CD4-positive, alpha-beta T cell treated with Interleukin-1 beta for 1 hour (primary cell): ENCODE results near the gene GLRX5.
"Not testable (repeated sequence)": the region's sequence is repeated elsewhere in the genome, so short reads cannot be mapped to it uniquely, and the experiment has no call there.

Experiments used
- DNase-seq, 2 donors: peaks; one replicate each; pipeline ENCODE4 v3.0.0-alpha.2; 2020 to 2022

The GLRX5 gene

DNA sequence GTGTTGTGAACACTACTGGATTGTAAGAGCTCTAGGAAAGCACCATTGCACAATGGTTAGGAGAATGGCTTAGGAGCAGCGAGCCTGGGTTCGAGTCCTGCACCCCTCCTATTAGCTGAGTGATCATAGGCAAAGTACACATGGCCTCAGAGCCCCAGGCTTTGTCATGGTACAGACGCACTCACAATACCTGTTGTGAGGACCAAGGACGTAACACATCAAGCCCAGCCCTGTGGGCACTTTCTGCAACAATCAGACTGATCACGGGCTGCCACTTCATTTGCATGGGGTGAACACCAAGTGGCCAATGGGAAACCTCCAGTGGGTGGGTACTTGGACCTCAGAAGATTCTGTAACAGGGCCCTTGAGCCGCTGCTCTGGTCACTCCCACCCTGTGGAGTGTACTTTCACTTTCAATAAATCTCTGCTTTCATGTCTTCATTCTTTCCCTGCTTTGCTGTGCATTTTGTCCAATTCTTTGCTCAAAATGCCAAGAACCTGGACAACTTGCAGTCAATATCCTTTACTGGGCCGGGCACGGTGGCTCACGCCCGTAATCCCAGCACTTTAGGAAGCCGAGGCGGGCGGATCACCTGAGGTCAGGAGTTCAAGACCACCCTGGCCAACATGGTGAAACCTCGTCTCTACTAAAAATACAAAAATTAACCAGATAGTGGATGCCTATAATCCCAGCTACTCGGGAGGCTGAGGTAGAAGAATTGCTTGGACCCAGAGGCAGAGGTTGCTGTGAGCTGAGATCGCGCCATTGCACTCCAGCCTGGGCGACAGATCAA, 28.2 kb downstream of the GLRX5 start:
- no peak for DNase-seq

DNA sequence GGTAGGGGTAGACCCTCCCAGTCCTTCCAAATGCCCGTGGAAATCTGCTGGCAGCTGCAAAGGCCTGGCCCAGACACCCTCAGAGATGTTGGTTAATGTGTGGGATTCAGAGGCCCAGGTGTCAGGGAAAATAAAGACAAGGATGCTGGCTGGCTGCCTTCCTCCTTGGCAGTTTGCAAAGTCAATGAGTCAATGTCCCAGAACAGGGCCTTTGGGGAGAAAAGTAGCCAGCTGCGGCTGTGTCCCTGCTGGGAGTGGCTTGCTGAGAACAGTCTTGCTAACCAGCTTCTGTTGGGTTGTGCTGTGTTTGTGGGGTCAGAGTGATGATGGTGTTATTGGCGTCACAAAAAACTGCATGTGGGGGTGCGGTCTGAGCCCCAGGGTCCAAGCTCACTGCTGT, 29.2 kb downstream of the GLRX5 start:
- no peak for DNase-seq

DNA sequence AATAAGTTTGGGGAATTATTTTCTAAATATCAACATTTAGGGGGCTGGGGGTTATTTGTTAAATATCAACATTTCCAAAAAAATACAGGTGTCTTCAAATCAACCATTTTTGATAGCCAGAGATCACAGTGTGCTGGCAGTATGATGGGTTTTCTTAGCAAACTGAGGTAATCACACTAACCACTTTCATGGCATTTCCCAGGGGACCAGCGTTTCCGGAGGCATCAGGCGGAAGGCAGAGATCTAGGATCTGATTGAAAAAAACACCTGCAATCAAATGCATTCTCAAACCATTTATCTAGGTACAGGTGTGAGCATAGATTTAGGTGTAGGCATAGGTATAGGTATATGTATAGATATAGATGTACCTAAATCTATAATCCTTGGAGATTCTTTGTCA, 34.6 kb downstream of the GLRX5 start:
- no peak for DNase-seq

DNA sequence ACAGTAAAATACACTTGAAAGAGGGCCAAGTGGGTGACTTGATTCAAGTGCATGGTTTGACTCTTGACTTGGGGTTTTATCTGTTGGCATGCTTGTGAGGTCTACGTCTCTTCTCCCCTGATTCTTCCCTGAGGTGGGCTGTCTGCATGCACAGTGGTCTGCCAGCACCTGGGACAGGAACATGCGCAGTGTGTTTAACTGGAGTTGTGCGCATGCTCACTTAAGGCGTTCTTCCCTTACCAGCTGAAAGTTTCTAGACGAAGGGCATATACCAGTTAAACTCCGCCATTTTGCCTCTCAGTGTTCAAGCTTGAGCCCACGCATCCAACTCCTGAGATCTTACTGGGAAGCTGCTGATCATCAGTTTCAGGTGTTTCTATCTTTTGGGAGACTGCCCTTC, 38.5 kb downstream of the GLRX5 start:
- no peak for DNase-seq

DNA sequence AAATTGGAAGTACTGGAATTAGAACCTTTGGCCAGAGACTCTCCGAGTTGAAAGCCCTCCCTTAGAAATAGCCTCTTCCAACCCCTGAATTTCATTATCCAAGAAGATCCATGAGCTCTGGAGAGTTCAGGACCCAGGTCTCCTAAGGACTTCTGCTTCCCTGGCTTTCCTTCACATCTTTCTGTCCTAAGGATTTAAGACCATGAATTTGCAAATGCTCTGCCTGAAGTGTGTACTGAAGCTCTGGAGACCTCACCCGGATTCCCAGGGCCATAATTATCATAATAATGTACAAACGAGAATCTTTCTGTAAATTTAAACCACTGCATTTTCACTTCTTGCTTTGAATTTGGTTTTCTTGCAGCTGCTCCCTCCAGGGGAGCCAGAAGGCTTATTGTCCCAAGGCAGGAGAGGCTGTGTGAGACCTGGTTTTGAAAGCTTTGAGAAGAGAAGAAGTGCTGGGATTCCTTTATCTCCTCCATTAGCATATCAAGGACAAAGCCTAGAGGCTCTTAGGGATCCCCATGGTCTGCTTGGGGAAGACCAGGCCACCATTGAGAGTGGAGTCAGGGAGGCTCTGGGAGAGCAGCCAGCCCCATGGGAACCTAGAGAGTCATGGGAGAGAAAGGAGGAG, 41.1 kb downstream of the GLRX5 start:
- no peak for DNase-seq

DNA sequence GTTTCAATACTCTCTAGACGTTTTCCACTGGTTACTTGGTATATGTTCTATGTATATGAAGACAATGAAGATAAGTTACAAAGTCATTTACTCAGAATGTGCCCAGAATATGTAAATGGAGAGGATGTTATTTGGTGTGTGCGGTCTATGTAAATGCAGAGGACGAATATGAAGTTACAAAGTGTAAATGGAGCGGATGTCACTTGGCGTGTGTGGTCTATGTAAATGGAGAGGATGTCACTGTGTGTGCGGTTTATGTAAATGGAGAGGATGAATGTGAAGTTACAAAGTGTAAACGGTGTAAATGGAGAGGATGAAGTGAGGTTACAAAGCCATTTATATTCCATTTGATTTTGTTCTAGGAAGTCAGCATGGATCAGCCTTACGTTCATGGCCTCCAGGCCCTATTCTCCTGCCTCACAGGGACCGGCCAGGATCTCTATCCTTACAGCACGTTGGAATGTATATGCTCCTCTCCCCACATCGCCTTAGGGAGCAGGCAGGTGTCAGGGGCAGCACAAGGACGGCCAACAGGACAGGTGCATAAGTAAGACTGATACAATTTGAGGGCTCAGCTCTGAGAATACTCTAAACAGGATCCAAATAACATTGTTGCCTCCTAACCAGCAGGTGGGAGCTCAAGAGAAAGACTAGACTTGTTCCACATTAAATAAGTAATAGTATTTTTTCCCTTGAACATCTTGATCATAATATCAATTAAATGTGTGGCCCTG, 42.4 kb downstream of the GLRX5 start:
- no peak for DNase-seq

DNA sequence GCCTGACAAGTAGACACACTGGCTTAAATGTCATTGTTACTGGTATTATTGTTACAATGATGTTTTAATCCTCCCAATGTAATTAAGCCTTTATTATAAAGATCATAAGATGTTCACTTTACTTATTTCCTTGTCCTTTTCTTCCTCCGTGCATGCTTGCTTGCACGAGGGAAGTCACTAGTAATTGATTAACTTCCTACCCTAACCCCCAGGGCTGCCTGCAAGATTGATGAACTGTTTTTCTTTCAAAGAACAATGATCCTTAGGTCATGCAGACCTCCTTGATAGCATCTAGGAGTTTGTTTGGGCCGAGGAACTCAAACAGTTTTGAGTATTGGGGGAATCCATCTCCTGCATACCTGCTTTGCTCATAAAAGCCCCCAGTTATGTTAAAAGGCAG, 43.0 kb downstream of the GLRX5 start:
- no peak for DNase-seq

DNA sequence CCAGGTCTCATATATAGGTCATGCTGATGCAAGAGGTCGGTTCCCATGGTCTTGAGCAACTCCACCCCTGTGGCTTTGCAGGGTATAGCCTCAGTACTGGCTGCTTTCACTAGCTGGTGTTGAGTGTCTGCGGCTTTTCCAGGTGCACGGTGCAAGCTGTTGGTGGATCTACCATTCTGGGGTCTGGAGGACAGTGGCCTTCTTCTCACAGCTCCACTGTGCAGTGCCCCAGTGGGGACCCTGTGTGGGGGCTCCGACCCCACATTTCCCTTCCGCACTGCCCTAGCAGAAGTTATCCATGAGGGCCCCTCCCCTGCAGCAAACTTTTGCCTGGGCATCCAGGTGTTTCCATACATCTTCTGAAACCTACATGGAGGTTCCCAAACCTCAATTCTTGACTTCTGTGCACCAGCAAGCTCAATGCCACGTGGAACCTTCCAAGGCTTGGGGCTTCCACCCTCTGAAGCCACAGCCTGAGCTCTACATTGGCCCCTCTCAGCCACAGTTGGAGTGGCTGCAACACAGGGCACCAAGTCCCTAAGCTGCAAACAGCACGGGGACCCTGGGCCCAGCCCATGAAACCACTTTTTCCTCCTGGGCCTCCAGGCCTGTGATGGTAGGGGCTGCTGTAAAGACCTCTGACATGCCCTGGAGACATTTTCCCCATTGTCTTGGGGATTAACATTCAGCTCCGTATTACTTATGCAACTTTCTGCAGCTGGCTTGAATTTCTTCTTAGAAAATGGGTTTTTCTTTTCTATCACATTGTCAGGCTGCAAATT, 49.2 kb downstream of the GLRX5 start:
- not testable (repeated sequence) for DNase-seq

DNA sequence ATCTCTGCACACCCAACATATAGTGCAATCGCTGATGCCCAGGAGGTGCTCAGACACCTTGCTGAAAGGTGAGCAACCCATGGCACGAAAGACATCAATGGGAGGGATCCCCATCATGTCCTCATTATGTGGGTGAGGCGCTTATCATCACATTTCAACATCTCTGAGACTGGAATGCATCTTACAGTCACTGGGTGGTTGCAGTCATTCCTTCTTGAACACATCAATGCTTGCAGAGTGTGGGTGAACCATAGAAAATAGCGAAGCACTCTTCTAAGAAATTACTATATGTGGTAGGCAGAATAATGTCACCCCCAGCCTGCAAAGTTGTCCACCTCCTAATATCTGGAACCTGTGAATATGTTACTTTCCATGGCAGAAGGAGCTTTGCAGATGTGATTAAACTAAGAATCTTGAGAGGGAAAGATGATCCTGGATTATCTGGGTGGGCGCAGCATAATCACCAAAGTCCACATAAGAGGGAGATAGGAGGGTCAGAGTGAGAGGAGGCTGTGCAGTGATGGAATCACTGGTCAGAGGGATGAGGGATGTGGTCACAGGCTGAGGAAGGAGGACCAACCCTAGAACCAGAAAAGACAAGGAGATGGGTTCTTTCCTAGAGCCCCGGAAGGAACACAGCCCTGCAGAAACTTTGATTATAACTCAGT, 51.2 kb downstream of the GLRX5 start:
- DNase-seq, result no peak

DNA sequence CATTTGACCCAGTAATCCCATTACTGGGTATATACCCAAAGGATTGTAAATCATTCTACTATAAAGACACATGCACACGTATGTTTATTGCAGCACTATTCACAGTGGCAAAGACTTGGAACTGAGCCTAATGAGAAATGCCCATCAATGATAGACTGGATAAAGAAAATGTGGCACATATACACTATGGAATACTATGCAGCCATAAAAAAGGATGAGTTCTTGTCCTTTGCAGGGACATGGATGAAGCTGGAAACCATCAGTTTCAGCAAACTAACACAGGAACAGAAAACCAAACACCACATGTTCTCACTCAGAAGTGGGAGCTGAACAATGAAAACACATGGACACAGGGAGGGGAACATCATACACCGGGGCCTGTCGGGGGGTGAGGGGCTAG, 56.3 kb downstream of the GLRX5 start:
- DNase-seq, result not testable (repeated sequence)
